H4 (cell line): ENCODE results near the gene IL12RB1. TPM values are rescaled to one million over a fixed set of nuclear protein-coding genes. Genes with fewer than 3 reads are reported as not detected.
"Not testable (repeated sequence)": the region's sequence is repeated elsewhere in the genome, so short reads cannot be mapped to it uniquely, and the experiment has no call there.

Experiments
- DNase-seq: peaks from one replicate; pipeline ENCODE4 v3.0.0-alpha.2; 2015; ENCODE audit warnings: low spot score
- total RNA-seq: library from RNA; depleted of rRNA; stranded (reverse); fragments of >200 nt; shearing (Covaris generic); gene quantifications from 2 replicates; pipeline ENCODE4 v1.2.3, GENCODE V29; 2014

IL12RB1 gene
- total RNA-seq, 1 experiment from 2014 or later = 2.4 TPM

DNA sequence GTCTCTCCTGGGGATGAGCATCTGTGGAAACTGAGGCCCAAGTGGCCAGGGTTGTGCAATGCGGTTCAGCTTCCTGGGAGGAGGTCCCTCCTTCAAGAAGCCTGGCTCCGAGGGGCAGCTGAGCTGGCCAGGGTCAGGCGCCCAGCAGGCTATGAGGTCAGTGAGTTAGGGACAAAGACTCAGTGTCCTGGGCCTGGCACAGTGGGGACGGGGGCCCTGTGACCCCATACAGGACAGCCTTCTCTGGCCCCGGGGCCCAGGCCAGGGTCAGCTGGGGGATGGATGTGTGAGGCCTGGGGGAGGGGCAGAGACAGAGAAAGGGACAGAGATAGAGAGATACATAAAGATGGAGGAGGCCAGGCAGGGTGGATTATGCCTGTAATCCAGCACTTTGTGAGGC is 3.0 kb upstream of the IL12RB1 start:
- no peak for DNase-seq

DNA sequence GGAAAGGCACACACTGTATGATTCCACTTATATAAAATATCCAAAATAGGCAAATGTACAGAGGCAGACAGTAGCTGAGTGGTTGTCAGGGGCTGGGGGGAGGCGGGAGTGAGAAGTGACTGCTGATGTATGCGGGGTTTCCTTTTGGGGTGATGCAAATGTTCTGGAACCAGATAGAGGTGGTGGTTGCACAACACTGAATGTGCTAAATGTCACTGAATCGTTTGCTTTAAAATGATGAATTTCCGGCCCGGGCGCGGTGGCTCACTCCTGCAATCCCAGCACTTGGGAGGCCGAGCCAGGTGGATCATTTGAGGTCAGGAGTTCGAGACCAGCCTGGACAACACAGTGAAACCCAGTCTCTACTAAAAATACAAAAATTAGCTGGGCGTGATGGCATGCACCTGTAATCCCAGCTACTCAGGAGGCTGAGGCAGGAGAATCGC is 2.4 kb upstream of the IL12RB1 start:
- DNase-seq = not testable (repeated sequence)

DNA sequence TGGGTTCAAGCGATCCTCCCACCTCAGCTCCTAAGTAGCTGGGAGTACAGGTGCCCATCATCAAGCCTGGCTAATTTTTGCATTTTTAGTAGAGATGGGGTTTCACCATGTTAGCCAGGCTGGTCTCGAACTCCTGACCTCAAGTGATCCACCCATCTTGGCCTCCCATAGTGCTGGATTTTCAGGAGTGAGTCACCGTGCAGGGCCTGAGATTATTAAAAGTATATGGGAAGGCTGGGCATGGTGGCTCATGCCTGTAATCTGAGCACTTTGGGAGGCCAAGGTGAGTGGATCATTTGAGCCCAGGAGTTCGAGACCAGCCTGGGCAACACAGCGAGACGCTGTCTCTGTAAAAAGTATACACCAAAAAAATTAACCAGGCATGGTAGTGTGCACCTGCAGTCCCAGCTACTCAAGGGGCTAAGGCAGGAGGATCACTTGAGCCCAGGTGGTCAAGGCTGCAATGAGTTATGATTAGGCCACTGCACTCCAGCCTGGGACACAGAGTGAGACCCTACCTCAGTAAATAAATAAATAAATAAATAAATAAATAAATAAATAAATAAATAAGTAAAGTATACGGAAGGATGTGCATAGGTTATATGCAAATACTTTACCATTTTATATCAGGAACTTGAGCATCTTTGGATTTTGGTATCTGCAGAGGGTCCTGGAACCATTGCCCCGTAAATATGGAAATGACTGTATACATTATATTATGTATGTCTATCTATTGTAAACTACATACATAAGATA is 854 bp downstream of the IL12RB1 start:
- no peak for DNase-seq

DNA sequence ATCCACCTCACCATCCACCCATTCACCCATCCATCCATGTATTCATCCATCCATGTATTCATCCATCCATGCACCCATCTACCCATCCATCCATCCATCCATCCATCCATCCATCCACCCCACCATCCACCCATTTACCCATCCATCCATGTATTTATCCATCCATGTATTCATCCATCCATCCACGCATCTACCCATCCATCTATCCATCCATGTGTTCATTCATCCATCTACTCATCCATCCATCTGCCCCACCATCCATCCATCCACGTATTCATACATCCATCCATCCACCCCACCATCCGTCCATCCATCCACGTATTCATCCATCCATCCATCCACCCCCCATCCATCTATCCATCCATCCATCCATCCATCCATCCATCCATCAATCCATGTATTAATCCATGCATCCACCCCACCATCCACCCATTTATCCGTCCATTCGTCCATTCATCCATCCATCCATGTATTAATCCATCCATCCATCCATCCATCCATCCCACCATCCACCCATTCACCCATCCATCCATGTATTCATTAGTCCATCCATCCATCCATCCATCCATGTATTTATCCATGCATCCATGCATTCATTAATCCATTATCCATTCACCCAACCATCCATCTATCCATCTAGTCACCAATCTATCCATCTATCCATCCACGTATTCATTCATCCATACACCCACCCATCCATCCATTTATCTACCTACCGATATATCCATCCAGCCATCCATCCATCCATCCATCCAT is 2.6 kb downstream of the IL12RB1 start:
- no peak for DNase-seq

DNA sequence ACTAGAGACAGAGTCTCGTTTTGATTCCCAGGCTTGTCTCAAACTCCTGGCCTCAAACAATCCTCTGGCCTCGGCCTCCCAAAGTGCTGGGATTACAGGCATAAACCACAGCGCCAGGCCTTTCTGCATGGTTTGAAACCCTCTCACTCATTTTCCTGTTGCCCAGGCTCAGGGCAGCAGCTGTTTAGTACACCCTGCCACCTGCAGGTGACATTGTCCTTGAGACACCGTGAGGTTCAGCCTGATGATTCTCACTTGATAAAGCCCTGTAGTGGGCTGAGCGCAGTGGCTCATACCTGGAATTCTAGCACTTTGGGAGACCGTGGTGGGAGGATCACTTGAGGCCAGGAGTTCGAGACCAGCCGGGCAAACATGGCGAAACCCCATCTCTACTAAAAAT is 12.5 kb downstream of the IL12RB1 start:
- DNase-seq = no peak

DNA sequence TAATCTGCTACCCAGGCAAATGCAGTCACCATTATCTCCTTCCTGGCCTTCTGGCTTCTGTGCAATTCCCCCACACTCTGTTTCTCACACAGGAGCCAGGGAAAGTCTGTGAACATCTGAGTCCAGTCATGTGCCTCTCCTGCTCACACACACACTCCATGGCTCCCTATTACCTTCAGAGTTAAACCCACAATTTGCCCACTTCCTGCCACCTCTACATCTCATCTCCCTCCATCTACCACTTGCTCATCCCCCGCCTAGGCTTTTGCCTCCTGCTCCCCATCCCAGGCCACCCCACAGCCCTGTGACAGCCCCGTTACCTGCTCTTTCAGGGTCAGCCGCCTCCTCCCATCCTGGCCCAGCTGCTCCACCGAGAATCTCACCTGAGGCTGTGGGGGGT is 13.5 kb downstream of the IL12RB1 start:
- DNase-seq = no peak

DNA sequence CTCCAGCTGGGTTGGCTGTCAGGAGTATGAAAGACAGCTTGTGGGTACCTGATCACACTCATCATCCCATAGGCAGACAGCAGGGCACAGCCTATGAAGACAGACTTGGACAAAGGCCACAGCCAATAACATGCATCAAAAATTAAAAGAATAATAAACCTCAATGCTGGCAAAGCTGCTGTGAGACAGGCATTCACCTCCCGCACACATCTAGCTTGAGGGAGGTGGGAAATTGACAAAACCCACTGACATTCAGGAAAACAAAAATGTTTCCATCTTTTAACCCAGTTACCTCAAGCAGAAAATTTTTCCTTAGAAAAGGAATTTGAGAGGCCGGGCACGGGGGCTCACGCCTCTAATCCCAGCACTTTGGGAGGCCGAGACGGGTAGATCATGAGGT is 14.4 kb downstream of the IL12RB1 start:
- DNase-seq = no peak

DNA sequence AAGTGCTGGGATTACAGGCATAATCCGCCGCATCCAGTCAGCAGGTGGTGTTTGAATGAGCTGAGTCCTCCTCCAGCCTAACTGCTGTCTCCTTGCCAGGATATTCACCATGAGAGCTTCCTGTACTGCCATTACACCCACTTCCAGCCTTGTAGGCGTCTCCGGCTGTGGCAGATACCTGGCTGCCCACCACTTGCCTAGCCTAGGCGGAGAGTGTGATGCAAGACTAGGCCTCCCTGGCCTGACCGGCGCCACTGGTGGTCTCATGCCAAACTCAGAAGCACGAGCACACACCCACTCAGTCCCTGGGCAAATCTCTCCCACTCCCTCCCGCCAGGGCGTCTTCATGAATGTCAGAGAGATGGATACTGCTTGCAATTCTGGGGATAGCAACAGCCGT is 16.6 kb downstream of the IL12RB1 start:
- DNase-seq = no peak

DNA sequence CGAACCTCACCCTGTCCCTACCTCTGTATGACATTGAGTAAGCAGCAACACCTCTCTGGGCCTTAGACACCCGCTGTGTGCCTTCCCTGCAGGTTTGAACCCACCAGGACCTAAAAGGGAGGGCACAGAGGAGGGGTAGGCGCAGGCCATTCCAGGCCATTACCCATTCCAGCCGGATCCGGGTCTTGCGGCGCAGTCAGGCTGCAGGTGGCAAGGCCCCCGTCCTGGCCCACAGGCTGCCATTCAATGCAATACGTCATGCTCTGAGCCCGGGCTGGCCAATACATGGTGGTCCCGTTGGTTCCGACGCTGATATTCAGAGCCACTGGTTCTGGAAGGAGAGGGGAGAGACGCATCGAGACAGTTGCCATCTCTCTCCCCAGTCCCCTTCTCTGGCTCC is 17.4 kb downstream of the IL12RB1 start:
- no peak for DNase-seq

DNA sequence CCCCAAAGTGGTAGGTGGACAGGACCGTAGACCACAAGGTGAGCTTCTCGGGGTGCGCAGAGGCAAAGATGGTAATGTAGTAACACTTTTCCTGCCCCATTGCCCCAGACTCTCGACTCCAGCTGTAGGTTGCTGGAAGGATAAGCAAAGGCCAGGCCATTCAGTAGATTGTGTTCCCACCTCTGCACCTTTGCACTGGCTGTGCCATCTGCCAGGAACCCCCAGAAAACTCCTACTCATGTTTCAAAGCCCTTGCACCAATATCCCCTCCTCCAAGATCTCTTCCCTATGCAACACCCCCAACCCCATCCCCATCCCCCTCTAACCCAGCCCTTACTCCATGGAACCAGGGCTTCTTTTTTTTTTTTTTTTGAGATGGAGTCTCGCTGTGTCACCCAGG is 18.3 kb downstream of the IL12RB1 start:
- DNase-seq = no peak

DNA sequence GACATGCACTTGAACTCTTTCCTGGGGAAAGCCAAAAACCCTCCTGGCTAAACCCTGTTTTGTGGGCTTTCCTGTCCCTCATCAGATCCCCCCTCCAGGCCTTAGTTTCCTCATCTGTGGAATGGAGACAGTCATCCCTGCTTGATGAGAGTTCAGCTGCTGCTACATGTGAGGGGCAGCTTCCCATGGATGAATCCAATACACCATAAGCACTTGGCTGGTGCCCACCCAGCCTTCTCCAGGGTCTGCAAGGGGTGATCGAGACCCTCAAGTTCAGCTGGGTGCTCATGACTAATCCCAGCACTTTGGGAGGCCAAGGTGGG is 21.6 kb downstream of the IL12RB1 start:
- no peak for DNase-seq

DNA sequence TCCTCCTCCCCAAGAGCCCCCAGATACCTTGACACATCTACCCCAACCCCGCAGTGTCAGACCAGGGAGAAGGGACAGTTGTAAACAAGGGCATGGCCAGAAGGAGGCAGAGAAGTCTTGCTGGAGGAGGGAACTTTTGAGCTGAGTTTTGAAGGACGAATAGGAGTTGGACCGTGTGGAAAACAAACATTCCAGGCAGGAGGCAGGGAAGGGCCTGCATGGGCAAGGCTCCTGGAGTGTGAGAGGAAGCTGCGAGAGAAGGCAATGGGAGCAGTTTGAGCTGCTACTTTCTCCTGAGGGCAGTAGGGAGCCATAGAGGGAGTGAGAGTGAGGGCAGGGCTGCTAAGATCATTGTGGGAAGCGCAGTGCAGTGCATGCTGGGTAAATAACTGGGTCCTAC is 23.3 kb downstream of the IL12RB1 start:
- DNase-seq = peak; percentile 73

DNA sequence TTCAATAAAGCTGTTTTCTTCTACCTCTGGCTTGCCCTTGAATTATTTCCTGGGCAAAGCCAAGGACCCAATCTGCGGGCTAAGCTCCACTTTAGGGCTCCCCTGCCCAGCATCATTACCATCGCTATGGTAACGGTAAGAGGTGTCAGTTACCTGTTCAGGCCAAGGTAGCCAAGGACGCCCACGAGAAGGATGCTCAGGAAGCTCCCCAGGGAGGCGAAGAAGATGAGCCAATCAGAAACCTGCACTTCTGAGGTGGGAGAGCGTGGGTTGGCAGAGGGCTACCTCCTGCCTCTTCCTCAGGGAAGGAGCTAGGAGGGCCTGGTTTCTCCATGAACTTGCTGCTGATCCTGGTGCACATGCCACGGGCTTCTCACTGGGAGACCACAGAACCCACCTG is 24.7 kb downstream of the IL12RB1 start:
- no peak for DNase-seq

DNA sequence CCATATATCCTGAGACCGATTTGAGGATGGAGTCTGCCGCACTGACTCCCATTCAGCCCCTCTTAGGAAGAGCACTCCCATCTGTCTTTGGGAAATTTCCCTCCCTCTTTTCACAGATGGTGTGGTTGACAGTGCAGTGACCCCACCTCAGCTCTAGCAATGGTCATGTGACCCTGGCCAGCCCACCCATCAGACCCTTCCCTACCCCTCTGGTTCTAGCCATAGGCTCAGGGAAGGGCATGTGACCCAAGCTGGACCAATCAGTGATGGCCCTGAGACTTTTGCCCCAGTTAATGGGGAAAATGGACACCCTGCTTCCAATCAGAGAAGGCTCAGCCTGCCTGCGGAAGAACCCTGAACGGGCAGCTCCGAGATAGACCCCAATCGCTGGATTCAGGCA is 26.3 kb downstream of the IL12RB1 start:
- no peak for DNase-seq

DNA sequence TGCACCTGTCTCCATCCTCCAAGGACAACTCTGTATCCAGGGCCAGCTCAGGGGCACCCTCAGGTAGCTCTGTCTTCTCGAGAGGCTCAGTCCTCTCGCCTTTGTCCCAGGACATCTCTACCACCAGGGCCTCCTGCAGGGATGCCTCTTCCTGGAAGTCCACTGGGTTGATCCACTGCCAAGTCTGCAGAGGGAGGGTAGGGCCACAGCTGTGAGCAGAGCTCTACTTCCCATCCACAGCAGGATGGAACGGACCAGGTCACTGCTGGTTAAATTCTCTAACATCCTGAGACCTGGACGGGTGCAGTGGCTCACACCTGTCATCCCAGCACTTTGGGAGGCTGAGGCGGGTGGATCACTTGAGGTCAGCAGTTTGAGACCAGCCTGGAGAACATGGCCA is 26.8 kb downstream of the IL12RB1 start:
- no peak for DNase-seq

DNA sequence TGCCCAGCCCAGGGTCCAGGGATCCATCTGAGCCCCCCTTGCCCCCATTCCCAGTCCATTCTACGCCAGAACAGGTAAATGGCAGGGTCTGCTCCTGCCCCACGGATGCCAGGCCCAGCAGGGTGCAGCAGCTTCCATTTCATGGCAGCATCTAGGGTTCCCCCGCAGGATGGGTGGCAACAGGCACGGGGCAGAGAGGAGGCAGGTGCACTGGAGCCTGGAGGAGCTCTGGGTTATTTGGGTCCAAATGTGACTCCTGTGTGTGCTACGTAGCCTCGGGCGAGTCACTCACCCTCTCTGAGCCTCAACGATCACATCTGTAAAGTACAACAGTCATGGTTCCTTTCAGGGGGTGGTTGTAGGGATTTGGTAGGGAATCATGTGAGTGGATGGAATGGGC is 27.4 kb downstream of the IL12RB1 start:
- no peak for DNase-seq

DNA sequence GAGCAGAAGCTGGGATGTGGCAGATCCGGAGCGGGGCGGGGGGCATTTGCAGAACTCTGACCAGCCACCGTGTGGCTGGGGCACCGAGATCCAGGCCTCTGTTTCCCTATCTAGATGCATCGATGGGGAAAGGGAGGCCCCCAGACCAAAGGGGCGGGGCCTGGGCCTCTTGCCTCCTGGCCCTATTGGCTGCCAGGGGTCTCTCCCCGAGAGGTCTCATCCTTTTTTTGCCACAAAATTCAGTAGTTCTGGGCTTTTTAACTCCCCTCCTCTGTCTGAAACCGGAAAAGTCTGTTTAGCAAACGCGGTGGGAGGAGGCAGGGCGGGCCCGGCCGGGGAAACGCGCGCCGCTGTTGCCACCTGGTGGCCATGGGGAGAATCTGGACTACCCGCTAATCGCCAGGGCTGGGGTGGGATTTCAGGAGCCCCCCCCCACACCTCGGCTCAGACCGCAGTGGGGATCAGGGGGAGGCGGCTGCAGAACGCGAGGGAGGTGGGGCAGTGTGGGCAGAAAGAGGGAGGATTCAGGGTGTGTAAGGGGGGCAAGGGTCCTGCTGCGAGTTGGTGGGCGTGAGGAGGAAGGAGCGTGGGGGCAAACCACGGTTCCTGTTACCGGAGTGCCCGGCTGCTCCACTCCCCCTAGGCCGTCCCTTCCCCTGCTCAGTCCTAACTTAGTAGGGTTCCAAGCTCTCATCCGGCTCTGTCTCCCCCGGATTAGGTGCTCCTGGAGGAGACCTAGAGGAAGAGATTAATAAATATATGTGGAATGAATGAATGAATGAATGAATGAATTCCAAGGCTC is 28.3 kb downstream of the IL12RB1 start:
- DNase-seq = peak; percentile 70

DNA sequence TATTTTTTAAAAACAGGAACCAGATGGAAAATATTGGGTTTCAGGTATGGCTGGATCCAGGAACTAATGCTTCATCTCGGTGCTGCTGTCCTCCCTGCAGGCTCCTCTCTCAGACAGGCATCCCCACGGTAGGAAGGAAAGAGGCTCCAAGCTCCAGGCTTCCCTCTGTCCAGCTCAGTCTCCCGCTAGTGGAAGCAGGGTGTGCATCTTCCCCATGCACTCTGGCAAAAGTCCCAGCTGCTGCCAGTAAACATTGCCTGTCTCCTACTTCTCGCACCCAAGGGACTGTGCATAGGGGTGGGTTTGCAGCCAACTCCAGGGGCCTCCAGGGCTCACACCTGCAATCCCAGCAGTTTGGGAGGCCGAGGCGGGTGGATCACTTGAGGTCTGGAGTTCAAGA is 29.2 kb downstream of the IL12RB1 start:
- no peak for DNase-seq

DNA sequence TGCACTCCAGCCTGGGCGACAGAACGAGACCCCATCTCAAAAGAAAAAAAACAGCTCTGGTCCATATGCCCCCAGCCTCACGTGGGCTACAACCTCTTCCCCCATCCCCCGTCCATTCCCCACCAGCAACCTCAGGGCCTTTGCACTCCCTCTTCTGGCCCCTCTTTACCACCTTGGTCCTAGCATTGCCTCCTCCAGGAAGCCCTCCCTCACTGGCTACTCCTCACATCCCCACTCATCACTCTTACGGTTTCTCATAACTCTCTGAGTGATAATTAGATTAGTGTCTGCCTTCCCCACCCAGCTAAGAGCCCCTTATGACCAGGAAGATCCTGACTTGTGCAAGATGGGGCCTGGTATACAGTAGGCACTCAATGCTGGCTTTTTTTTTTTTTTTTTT is 30.8 kb downstream of the IL12RB1 start:
- DNase-seq = no peak

DNA sequence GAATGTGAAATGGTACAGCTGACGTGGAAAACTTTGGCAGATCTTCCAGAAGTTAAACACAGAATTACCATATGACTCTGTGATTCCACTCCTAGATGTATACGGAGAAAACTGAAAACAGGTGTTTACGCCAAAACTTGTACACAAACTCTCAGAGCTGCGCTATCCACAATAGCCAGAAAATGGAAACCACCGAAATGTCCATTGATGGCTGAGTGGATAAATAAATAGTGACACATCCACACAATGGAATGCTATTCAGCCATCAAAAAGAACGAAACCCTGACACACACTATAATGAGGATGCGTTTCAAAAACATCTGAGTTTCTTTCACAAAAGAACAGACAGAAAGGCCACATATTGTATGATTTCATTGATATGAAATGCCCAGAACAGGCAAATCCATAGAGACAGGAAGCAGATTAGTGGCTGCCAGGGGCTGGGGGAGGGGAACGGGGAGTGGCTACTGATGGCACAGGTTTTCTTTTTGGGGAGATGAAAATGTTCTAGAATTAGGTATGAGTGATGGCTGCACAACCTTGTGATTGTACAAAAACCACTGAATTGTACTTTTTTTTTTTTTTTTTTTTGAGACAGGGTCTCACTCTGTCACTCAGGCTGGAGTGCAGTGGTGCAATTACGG is 33.0 kb downstream of the IL12RB1 start:
- DNase-seq = peak; percentile 42

DNA sequence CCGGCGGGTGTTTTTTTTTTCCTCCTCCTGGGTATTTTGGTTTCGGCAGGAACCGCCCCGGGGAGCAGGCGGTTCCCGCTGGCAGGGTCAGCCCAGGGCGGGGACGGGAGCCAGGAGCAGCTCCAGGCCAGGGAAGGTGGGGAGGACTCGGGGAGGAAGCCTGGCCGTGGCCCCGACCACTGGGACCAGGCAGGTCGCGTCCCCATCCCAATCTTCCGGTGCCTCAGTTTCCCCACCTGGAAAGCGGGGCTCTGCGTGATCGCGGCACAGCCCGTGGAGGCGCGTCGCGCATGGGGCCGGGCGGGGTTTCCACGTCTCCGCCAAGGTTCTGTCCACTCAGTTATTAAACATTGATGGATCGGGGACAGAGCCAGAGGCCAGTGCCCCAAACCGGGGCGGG is 34.8 kb downstream of the IL12RB1 start:
- no peak for DNase-seq

DNA sequence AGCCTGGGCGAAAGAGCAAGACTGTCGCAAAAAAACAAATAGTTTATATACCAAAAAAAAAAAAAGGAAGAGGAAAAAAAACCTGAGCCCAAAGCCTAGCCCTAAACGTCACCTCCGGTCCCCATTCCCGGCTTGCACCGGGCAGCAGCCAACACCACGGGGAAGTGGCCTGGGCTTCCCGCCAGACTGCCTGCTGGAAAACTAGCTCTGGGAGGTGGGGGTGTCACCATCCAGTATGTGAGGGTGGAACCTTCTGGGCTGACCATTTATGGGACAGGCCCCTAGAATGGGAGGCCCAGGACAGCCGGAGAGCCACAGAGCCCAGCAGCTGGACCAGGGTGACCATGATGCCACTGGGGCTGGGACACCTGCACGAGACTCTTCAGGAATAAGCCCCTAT is 37.3 kb downstream of the IL12RB1 start:
- peak; percentile 91 for DNase-seq
